NCI-H2227 (cell line): ENCODE results near the gene MAGI3.

ENCODE experiments used
- DNase-seq: peaks from one replicate; lab custom pipeline; 2025; ENCODE audit not compliant: unreplicated experiment; lab: John Stamatoyannopoulos, UW

MAGI3 gene

GRCh38 chr1:113647164-113647563 is 256.8 kb downstream of the MAGI3 start:
- DNase-seq = no peak

- no peak for DNase-seq
Measured at GRCh38 chr1:113648478-113648877, 258.2 kb downstream of the MAGI3 start.

DNA sequence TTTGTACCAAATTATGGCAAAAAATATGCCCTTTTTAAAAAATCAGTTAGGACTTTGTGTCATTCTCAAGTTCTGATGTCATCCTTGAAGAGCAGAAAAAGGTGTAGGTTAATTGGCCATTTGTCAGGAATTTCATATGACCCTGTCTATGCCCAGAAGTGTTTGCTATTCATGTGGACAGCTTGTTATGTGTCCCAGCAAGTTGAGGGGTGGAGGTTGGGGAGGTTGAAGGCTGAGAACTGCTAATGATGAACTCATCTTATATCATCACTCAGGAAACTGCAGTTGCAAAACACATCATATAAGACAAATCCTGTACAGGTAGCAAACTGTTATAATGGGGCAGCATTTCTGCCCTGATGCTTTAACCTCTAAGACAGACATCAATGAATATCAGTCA is 262.5 kb downstream of the MAGI3 start:
- DNase-seq = no peak

- DNase-seq = no peak
Measured at GRCh38 chr1:113653741-113654140, 263.4 kb downstream of the MAGI3 start.

DNA sequence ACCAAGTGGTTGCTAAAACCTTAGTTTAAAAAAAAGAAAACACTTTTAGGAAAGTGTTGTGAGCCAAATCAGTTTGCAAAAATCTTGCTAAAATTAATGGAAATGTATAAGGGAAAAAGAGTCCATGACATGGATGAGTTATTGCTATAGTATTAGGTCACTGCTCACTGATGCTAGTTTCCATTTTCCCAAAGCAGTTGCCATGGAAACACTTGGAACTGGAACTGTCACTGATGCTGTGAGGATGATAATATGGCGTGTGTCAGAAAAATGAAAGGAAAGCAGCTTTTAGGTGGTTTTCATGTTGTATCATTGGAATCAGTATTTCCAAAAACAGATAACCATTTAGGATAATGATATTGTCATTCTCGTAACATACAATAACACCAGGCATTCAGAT is 264.6 kb downstream of the MAGI3 start:
- peak; percentile 68 for DNase-seq

DNA sequence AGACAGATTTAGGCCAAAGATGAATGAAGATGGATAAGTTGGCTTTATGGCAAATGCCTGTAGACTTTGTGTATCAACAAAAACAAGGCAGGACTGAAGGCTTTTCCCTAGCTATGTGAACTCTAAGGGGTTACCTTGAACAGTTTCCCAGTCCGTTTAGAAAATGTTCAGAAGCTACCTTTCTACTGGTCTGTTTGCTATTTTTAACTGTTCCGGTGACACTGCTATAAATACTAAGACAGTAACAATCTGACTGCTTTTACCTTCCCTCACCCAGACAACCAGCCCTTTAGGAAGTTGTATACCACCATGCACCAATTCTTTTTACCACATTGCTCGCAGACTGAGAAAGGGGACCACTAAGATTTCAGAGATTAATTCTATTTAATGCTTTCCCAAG is 266.8 kb downstream of the MAGI3 start:
- DNase-seq = no peak

- no peak for DNase-seq
Measured at GRCh38 chr1:113657556-113658063, 267.3 kb downstream of the MAGI3 start.

DNA sequence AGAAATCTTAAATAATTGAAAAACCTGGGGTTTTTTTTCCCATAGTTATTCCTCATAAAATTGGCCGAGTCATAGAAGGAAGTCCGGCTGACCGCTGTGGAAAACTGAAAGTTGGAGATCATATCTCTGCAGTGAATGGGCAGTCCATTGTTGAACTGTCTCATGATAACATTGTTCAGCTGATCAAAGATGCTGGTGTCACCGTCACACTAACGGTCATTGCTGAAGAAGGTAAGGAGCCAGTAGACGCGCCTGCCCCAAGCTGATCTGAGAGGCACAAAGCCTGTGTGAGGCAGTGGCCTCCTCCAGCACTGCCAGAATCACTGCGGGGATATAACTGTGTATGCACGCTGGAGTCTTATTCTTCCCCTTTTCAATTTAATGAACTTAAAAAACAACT is 268.7 kb downstream of the MAGI3 start:
- no peak for DNase-seq

- DNase-seq = no peak
Measured at GRCh38 chr1:113659556-113659955, 269.2 kb downstream of the MAGI3 start.

DNA sequence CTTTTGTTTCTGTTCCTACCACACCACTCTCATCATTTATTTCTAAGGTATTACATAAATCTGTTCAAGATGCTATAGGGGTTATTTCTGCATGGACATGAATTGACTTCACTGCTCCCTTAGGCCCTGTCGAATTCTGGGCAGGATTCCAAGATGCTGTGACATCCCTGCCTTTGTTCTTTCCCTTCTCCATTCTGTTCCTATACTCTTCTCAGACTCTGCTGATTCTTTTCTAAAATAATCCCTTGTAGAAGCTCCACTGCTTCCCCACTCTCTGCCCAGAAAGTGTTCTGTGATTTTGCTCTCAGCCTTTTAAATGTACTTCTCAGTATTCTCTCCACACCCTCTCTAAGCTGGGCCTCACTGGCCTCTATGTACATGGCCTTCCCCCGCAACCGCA is 269.8 kb downstream of the MAGI3 start:
- no peak for DNase-seq

DNA sequence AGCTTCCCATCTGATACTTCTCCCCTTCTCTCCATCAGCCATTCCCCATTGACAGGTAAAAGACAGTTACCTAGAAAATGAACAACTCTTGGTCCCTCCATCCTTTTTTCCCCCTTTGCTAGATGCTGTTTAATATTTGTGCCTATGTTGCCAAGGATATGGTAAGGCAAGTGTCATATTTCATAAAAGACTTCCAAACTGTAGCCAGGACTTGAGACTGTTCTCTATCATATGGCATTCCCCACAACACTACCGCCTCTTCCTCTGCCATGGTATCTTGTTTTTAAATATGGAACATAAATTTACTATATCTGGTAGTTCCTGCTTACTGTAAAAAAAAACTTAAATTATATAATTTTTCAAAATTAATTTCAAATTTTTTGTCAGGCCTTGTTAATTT is 271.8 kb downstream of the MAGI3 start:
- DNase-seq = no peak

GRCh38 chr1:113663165-113663951 is 273.0 kb downstream of the MAGI3 start:
- no peak for DNase-seq

- no peak for DNase-seq
Measured at GRCh38 chr1:113665071-113665470, 274.8 kb downstream of the MAGI3 start.

- no peak for DNase-seq
Measured at GRCh38 chr1:113666126-113666525, 275.8 kb downstream of the MAGI3 start.

DNA sequence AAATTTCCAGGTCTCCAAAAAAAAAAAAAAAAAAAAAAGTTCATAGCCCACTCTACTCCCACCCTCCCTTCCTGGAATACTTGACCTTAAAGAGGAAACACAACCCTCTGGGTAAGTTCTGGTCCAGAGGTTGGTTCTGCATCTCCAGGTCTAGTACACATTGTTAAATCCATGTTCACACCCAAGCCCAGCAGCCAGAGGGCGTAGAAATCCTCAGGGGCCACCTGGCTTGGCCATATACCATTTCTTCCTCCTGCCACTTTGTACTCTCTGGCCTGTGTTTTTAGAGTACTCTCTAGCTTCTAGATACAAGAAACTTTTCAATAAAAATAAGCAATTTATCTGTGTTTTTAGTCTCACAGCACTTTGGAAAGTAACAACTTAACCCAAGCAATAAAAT is 279.7 kb downstream of the MAGI3 start:
- DNase-seq = no peak

- DNase-seq = no peak
Measured at GRCh38 chr1:113670650-113671049, 280.3 kb downstream of the MAGI3 start.

- DNase-seq = no peak
Measured at GRCh38 chr1:113672491-113672890, 282.2 kb downstream of the MAGI3 start.

DNA sequence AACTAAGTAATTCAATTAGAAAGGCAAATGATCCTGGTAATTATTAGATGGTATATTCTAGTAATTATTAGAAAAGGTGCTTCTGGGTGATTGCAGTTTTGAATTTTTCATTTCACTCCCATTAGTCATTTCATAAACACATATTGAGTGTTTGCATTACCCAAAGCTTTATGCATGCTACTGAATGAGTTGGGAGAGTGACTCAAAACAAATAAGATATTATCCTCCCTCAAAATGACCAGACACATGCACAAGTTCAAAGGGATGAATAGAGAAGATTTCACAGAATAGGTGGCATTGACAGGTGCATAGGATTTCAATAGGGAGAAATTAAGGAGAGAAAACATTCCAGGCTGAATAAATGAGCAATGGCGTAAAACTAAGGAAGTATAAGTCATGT is 284.3 kb downstream of the MAGI3 start:
- DNase-seq = no peak

- peak; percentile 44 for DNase-seq
Measured at GRCh38 chr1:113675302-113675701, 285.0 kb downstream of the MAGI3 start.

DNA sequence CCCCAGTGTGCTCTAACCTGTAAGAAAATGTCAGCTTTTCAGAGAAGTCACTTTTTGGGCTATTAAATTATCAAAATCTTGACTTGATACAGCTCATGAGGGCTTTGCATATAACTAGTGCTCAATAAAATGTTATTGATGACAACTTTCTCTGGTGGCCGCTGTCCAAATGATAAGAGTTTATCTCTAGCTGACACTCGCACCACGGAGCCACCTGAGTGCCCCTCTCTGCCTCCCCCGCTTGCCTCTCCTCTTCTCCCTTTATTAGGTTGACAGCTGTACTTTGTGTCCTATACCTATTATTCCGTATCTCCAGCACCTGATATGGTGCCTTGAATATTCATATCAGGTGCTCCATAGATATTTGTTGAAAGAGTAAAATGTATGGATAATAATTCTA is 286.2 kb downstream of the MAGI3 start:
- DNase-seq = no peak

- DNase-seq = peak; percentile 68
Measured at GRCh38 chr1:113677250-113678158, 287.2 kb downstream of the MAGI3 start.

GRCh38 chr1:113678159-113678469 is 287.8 kb downstream of the MAGI3 start:
- no peak for DNase-seq
